HCEC 1CT (cell line): ENCODE data around the gene KLHL18.
"Not testable (repeated sequence)": the region's sequence is repeated elsewhere in the genome, so short reads cannot be mapped to it uniquely, and the experiment has no call there.

ENCODE experiments used
- DNase-seq: peaks from one replicate; pipeline ENCODE4 v3.0.0-alpha.2; 2017

KLHL18 gene

DNA sequence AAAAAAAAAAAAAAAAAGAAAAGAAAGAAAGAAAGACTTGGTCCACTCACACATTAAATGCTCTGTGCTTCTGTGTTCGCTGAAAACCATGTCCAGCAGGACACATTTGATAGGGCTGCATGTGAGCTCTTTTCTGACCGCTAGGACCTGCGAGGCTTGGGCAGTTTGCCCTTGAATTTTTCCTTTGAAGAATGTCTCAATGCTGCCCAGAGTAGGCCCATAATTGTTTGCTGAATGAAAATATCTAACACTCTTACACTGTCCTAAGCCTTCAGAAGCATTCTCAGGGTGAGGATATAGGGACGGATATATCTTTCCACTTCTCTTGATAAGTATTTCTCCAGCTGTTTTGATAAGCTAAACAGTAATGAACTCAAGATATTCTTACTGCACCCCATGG lies 6.2 kb upstream of the KLHL18 start:
- no peak for DNase-seq

- DNase-seq, result no peak
Observed at GRCh38 chr3:47280519-47280918, 2.2 kb upstream of the KLHL18 start.

DNA sequence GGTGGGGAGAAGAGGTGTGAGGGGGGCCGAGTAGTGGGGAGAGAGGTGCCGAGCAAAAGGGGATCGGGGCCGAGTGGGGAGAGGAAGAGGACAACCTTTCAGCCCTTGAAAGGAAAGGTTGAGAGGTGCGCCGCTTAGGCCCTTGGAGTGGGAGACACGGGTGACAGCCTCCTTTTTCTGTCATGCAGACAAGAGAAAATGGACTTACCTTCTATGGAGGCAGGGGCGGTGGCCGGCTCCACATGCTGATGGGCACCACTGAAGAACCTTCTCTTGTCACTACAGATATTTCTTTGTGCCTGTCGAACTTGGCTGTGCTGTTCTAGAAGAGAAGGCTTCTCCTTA lies 421 bp downstream of the KLHL18 start:
- DNase-seq, result peak; percentile 11

DNA sequence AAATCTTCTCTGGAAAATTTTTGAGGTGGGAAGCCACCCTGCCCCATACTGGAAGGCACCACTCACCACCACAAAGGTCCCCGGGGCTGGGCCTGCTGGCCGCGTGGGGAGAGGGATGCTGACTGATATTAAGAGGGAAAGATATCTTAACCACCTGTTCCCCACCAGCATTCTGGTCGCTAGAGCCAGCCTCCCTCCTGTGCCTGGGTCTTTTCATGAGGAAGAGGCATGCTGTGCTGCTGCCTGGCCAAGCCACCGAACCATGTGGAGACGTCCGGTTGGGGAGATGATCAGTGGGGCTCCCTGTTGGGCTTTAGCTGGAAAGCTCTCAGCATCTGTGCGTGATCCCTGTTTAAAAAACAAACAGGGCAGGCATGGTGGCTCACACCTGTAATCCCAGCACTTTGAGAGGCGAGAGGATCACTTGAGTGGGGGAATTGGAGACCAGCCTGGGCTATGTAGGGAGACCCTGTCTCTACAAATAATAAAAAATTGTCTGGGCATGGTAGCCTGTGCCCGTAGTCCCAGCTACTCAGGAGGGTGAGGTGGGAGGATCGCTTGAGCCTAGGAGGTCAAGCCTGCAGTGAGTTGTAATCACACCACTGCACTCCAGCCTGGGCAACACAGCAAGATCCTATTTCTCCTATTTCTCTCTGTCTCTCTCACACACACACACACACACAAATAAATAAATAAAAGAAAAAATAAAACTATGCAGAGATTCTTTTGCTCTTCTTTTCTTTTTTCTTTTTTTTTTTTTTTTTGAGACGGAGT lies 1.0 kb downstream of the KLHL18 start:
- DNase-seq, result no peak

- DNase-seq, result no peak
Observed at GRCh38 chr3:47288966-47289910, 6.5 kb downstream of the KLHL18 start.

DNA sequence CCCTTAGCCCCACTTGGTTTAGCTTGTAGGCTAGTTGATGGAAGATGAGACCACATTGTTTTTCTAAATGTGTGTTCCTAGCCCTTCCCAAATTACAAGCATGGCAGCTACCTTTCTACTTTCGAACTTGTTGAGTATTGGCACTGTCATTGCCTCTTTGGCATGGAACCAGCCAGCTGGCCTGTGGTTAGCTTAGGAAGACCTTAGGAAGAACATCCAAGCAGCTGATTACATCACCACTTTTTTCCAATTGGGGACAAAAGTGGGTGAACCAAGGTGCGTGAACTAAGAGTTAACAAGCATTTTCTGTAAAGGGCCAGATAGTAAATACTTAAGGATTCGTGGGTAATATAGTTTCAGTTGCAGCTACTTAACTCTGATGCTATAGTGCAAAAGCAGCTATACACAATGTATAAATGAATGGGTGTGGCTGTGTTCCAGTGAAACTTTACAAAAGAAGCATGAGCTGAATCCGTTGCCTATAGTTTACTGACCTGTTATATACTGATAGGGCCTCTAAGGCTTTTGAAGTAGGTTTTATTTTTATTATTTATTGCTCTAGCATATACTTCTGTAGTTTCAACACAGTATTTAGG lies 8.5 kb downstream of the KLHL18 start:
- no peak for DNase-seq

DNA sequence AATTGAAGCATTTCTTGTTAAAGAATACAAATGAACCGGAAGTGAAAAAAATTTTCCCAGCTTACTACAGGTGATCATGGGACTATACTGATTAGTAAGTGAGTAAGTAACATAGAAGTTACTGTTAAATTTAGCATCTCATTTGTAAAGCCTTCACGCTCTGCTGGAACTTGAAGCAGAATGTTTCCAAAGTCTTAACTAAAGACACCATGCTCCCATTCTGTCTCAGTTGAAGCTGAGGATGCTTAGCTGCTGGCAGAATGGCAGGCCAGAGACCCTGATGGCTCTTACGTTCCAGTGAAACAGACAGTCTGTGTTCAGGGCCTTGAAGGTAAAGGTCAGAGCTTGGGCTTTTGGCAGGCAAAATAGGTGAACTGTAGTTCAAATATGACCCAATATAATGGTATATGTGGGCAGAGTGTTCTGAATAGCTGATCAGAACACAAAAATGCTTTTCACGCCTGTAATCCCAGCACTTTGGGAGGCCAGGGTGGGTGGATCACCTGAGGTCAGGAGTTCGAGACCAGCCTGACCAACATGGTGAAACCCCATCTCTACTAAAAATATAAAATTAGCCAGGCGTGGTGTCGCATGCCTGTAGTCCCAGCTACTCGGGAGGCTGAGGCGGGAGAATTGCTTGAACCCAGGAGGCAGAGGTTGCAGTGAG lies 9.1 kb downstream of the KLHL18 start:
- DNase-seq, result not testable (repeated sequence)

DNA sequence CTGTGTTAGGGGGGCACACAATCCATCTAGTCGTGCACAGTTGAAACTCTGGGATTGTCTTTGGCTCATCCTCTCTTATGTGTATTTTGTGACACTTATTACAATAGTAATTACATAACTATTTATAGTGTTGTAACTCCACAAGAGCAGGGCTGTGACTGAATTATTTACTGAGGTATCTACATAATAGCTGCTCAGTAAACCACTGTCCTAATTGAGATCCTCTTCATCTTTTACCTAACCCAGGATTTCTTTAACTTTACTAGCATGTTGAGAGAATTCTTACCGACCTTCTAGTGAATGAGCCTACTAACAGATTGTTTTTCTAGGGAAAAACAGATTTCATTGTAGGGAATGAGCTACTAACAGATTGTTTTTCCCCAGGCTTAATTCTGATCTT lies 11.1 kb downstream of the KLHL18 start:
- DNase-seq, result no peak

GRCh38 chr3:47294392-47294791 lies 11.6 kb downstream of the KLHL18 start:
- no peak for DNase-seq

GRCh38 chr3:47295322-47295721 lies 12.6 kb downstream of the KLHL18 start:
- DNase-seq, result no peak

- no peak for DNase-seq
Observed at GRCh38 chr3:47295976-47296375, 13.2 kb downstream of the KLHL18 start.

GRCh38 chr3:47296562-47297302 lies 14.0 kb downstream of the KLHL18 start:
- DNase-seq, result no peak

GRCh38 chr3:47298439-47298838 lies 15.7 kb downstream of the KLHL18 start:
- DNase-seq, result no peak

- DNase-seq, result no peak
Observed at GRCh38 chr3:47299381-47300318, 16.9 kb downstream of the KLHL18 start.

- DNase-seq, result no peak
Observed at GRCh38 chr3:47301456-47301855, 18.7 kb downstream of the KLHL18 start.

- no peak for DNase-seq
Observed at GRCh38 chr3:47306022-47306421, 23.3 kb downstream of the KLHL18 start.

DNA sequence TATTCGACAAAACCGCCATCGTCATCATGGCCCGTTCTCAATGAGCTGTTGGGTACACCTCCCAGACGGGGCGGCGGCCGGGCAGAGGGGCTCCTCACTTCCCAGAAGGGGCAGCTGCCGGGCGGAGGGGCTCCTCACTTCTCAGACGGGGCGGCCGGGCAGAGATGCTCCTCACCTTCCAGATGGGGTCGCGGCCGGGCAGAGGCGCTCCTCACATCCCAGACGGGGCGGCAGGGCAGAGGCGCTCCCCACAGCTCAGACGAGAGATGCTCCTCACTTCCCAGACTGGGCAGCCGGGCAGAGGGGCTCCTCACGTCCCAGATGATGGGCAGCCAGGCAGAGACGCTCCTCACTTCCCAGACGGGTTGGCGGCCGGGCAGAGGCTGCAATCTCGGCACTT lies 26.5 kb downstream of the KLHL18 start:
- DNase-seq, result not testable (repeated sequence)

DNA sequence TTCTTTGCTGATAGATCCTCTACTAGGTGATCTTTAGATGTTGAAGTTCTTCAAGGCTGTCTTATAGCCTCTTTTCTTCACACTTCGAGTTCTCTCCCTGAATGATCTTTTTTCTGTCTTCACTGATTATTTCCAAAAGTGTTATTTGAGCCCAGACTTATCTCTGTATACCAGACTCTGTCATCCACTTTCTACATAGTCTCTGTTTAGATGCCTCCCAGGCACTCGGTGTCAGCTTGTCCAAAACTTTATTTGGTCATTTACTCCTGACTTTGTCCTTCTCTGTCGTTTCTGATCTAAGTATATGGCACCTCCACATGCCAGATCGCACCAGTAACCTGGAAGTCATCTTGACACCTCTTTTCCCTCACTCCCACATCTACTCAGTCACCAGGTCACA lies 27.6 kb downstream of the KLHL18 start:
- DNase-seq, result no peak

DNA sequence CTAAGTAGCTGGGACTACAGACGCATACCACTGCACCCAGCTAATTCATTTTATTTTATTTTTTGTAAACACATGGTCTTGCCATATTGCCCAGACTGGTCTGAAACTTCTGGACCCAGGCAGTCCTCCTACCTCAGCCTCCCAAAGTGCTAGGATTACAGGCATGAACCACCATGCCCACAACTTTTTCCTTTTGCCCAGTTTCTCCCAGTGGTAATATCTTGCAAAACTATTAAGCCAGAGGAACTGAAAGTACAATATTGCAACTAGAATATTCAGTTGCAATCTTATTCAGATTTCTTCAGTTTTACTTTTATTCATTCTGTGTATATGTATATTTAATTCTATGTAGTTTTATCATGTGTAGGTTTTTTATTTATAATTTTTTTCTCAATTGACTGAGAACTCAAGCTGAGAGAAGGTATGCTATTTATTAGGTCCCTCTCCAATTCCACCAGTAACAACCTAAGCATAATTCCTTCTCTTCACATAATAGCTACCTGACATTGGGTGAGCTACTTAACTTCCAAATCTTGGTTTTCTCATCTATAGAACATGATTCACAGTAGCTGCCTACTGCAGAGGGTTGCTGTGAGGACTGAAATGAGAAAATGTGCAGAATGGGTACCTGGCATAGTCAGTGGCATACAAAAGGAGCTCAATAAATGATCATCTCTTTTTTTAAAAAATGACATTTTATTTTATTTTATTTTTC lies 30.8 kb downstream of the KLHL18 start:
- no peak for DNase-seq

DNA sequence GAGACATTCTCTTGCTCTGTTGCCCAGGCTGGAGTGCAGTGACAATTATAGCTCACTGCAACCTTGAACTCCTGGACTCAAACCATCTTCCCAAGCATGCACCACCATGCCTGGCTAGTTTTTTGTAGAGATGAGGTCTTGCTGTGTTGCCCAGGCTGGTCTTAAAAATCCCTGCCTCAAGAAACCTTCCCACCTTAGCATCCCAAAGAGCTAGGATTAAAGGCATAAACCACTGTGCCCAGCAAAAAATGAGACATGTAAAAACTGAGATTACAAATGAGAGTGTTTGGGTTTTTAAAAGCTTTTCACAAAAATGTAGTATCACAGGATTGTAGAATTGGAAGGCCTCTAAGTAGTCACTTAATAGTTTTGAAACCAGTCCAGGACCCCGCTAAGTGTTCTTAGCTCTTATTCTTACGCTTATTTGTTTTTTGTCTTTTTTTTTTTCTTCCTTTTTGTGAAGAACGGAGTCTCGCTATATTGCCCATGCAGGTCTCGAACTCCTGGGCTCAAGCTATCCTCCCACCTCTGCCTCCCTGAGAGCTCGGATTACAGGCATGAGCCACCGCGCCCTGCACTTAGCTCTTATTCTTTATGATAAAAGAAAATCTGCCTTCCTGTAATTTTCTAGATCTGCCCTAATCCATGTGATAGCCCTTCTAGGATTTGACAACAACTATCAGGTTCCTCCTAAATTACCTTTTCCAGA lies 31.5 kb downstream of the KLHL18 start:
- no peak for DNase-seq
